ENCODE results near the gene TRH. TPM values are rescaled to one million over a fixed set of nuclear protein-coding genes. Genes with fewer than 3 reads are reported as not detected.

Gene TRH
- total RNA-seq, 1 donor from 2014 or later, result not detected

DNA sequence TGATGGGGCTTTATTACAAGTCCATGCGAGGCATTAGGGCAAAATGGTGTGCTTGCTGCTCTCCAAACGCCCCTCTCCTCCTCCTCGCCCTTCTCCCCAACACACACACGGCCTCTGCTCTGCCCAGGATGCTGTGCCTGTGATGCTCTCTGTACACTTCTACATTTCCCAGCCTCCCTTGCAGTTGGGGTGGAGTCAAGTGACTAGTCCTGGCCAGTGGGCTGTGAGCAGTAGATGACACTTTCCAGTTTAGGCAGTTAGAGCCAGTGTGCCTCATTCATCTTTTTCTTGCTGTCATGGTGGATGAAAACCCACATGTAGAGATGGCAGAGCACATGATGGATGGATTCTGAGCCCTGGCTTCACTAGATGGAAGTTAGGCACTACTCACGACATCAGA lies 5.4 kb downstream of the TRH start:
- Histone ChIP-seq H3K27ac (no peak overlapping the region), H3K4me3 (no peak overlapping the region), H3K36me3 (no peaks in the 10 kb centered on the region), H3K9me3 (no peaks in the 10 kb centered on the region), H3K27me3 (peaks cover 52% of the 10 kb centered on the region), H3K4me1 (peaks cover 11% of the 10 kb centered on the region)
- intact Hi-C loops (cut with DNase I), result no loop called here
- no peak for DNase-seq
- TF ChIP-seq, protein P1, sequence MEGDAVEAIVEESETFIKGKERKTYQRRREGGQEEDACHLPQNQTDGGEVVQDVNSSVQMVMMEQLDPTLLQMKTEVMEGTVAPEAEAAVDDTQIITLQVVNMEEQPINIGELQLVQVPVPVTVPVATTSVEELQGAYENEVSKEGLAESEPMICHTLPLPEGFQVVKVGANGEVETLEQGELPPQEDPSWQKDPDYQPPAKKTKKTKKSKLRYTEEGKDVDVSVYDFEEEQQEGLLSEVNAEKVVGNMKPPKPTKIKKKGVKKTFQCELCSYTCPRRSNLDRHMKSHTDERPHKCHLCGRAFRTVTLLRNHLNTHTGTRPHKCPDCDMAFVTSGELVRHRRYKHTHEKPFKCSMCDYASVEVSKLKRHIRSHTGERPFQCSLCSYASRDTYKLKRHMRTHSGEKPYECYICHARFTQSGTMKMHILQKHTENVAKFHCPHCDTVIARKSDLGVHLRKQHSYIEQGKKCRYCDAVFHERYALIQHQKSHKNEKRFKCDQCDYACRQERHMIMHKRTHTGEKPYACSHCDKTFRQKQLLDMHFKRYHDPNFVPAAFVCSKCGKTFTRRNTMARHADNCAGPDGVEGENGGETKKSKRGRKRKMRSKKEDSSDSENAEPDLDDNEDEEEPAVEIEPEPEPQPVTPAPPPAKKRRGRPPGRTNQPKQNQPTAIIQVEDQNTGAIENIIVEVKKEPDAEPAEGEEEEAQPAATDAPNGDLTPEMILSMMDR (IDR thresholded peaks at IDR 0.05), result no peak
- ATAC-seq, result no peak

DNA sequence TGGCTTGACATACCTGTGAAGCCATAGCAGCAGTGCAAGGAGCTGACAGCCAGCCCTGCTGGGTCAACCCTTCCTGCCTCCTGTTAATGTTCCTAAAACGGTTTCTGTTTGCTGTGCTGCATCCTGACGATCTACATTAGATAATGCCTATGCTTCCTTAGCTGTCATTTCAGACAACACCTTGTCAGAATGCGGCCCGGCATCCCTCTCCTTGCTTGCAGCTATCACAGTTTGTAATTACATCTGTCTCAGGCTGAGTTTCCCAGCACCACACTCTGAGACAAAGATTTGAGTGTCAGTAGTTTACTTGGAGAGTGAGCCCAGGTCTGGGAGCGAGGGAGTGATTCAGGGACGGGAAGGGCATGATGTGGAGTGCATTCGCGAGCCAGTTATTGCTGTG lies 9.0 kb downstream of the TRH start:
- Histone ChIP-seq H3K27ac (no peak overlapping the region), H3K4me1 (no peaks in the 10 kb centered on the region), H3K9me3 (no peaks in the 10 kb centered on the region), H3K4me3 (no peak overlapping the region), H3K36me3 (no peaks in the 10 kb centered on the region), H3K27me3 (peaks cover 15% of the 10 kb centered on the region)
- no peak for DNase-seq
- TF ChIP-seq, protein P1 (IDR thresholded peaks at IDR 0.05), result no peak
- intact Hi-C loops (cut with DNase I), result no loop called here
- ATAC-seq, result no peak

DNA sequence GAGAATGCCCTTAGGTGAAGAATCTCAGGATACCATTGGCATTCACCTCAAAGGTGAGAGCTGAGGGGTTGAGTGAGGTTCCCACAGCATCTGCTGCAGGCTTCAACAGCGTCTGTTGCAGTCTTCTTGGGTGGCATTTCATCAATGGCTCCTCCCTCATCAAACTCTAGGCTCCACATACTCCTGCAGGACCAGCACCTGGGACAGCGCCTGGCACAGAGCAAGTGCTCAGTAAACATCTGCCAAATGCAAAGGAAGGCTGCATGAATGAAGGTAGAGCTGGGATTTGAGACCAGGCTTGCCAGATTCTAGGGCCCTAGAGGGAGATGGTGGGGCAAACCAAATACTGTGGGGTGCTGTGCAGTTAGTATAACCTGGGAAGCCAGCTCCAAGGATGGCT lies 9.6 kb downstream of the TRH start:
- intact Hi-C loops (cut with DNase I), result no loop called here
- no peaks in the 10 kb centered on the region for H3K36me3 ChIP-seq
- peaks cover 11% of the 10 kb centered on the region for H3K27me3 ChIP-seq
- DNase-seq (no peak), ATAC-seq (no peak)
- H3K4me1 ChIP-seq, result no peaks in the 10 kb centered on the region
- H3K4me3 ChIP-seq, result no peak overlapping the region
- no peak overlapping the region for H3K27ac ChIP-seq
- no peaks in the 10 kb centered on the region for H3K9me3 ChIP-seq
- TF ChIP-seq, protein P1 (IDR thresholded peaks at IDR 0.05), result no peak

DNA sequence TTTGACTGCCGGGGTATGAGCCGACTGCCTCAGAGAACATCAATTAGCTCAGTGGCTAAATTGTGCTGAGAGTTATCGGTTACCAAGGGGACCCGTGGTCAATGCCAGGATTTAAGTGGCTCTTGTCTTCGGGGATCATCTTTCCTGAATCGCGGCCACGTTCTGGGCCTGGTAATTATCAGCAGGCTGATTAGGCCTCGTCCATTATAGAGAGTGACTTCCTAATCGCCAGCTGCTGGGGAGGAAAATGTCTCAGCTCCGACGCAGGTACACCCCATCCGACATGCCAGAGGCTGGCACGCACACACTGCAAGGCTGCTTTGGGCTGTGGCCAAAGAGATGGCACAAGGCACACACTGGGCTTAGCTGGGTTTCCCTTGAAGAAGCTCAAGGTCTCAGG lies 10.6 kb downstream of the TRH start:
- H3K9me3 ChIP-seq, result no peaks in the 10 kb centered on the region
- TF ChIP-seq, protein P1 (IDR thresholded peaks at IDR 0.05), result no peak
- no peak overlapping the region for H3K4me3 ChIP-seq
- peaks cover 3% of the 10 kb centered on the region for H3K27me3 ChIP-seq
- DNase-seq, result peak; percentile 34
- no peak overlapping the region for H3K27ac ChIP-seq
- no peaks in the 10 kb centered on the region for H3K4me1 ChIP-seq
- intact Hi-C loops (cut with DNase I), result no loop called here
- H3K36me3 ChIP-seq, result no peaks in the 10 kb centered on the region
- no peak for ATAC-seq

DNA sequence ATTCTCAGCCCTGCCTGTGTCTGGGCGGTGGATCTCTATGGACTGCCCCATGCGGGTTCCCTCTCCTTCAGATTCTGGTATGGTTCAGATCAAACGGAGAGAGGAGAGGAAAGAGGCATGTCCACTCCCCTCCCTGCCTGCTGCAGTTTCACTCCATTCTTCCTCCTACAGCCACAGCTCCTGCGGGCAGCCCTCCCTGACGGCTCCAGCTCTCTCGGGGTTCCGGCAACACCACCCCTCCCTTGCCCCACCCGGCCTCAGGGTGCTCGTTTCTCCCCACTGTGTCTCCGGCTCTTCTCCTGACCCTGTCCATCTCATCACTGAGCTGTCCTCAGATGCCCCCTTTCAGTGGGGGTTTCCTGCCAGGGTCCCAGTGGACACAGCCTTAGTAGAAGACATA lies 13.9 kb downstream of the TRH start:
- no peaks in the 10 kb centered on the region for H3K36me3 ChIP-seq
- no peak overlapping the region for H3K4me3 ChIP-seq
- intact Hi-C loops (cut with DNase I), result no loop called here
- H3K9me3 ChIP-seq, result no peaks in the 10 kb centered on the region
- ATAC-seq (no peak), DNase-seq (peak; percentile 18)
- no peaks in the 10 kb centered on the region for H3K4me1 ChIP-seq
- H3K27me3 ChIP-seq, result peaks cover 3% of the 10 kb centered on the region
- TF ChIP-seq, protein P1 (IDR thresholded peaks at IDR 0.05), result no peak
- H3K27ac ChIP-seq, result no peak overlapping the region

DNA sequence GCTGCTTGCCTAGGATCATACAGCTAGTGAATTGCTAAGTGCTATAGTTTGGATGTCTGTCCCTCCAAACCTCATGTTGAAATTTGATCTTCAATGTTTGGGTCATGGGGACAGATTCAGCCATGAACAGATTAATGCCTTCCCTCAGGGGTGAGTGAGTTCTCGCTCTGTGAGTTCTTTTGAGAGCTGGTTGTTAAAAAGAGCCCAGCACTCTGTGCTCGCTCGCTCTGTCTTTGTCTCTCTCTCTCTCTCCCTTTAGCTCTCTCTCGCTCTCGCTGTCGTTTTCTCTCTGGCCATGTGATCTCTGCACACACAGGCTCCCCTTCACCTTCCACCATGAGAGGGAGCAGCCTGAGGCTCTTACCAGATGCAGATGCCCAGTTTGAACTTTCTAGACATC lies 14.9 kb downstream of the TRH start:
- TF ChIP-seq, protein P1 (IDR thresholded peaks at IDR 0.05), result no peak
- Histone ChIP-seq H3K27me3 (no peaks in the 10 kb centered on the region), H3K27ac (no peak overlapping the region), H3K4me3 (no peak overlapping the region), H3K4me1 (no peaks in the 10 kb centered on the region), H3K36me3 (no peaks in the 10 kb centered on the region), H3K9me3 (no peaks in the 10 kb centered on the region)
- peak; percentile 2 for DNase-seq
- no peak for ATAC-seq
- intact Hi-C loops (cut with DNase I), result no loop called here
